HEK293 (cell line): ENCODE results near the gene LTBP1.

Source experiments
- ATF2 ChIP-seq: fragments of 450-650 bp; formaldehyde crosslinking; IDR thresholded peaks from 2 replicates; pipeline ENCODE4 v1.5.1; 2016; ENCODE audit warnings: missing biosample characterization, missing genetic modification characterization, low read depth
- SETDB1 ChIP-seq: IDR thresholded peaks from one replicate; pipeline ENCODE4 v1.6.1; 2017; ENCODE audit warnings: mild to moderate bottlenecking, low read length, moderate library complexity, mixed read lengths; ENCODE audit not compliant: insufficient read length
- TCF7L2 ChIP-seq: IDR thresholded peaks from 2 replicates; pipeline ENCODE4 v1.6.1; 2011; ENCODE audit warnings: low read depth, mild to moderate bottlenecking, inconsistent platforms, low read length, moderate library complexity, borderline replicate concordance
- ZBTB20 ChIP-seq: fragments of 450-650 bp; formaldehyde crosslinking; IDR thresholded peaks from 2 replicates; pipeline ENCODE4 v1.5.1; 2016; ENCODE audit warnings: missing biosample characterization, missing genetic modification characterization
- ZBTB26 ChIP-seq: fragments of 450-650 bp; formaldehyde crosslinking; optimal IDR thresholded peaks from 2 replicates; pipeline ENCODE3; 2016; ENCODE audit warnings: missing biosample characterization, mild to moderate bottlenecking, missing genetic modification characterization
- ZNF138 ChIP-seq: fragments of 450-650 bp; formaldehyde crosslinking; IDR thresholded peaks from 2 replicates; pipeline ENCODE4 v1.5.1; 2016; ENCODE audit warnings: missing biosample characterization, missing genetic modification characterization, borderline replicate concordance
- ZNF175 ChIP-seq: fragments of 450-650 bp; formaldehyde crosslinking; IDR thresholded peaks from 2 replicates; pipeline ENCODE4 v1.5.1; 2016; ENCODE audit warnings: missing biosample characterization, missing genetic modification characterization
- ZNF311 ChIP-seq: fragments of 450-650 bp; formaldehyde crosslinking; IDR thresholded peaks from 2 replicates; pipeline ENCODE4 v1.5.1; 2017; ENCODE audit warnings: missing biosample characterization, missing genetic modification characterization, borderline replicate concordance
- ZNF777 ChIP-seq: fragments of 450-650 bp; formaldehyde crosslinking; IDR thresholded peaks from 2 replicates; pipeline ENCODE4 v1.5.1; 2017; ENCODE audit warnings: missing biosample characterization, missing genetic modification characterization, borderline replicate concordance
- TF ChIP-seq, protein P1 (sequence below): fragments of 450-650 bp; formaldehyde crosslinking; IDR thresholded peaks from 2 replicates; pipeline ENCODE4 v1.5.1; 2017; ENCODE audit warnings: missing biosample characterization, missing genetic modification characterization
- TF ChIP-seq, protein P2 (sequence below): fragments of 450-650 bp; formaldehyde crosslinking; IDR thresholded peaks from 2 replicates; pipeline ENCODE4 v1.5.1; 2016; ENCODE audit warnings: missing biosample characterization, missing genetic modification characterization
- TF ChIP-seq, protein P3 (sequence below): fragments of 450-650 bp; formaldehyde crosslinking; IDR thresholded peaks from 2 replicates; pipeline ENCODE4 v1.5.1; 2016; ENCODE audit warnings: missing biosample characterization, missing genetic modification characterization
- TF ChIP-seq, protein P4 (sequence below): fragments of 450-650 bp; formaldehyde crosslinking; IDR thresholded peaks from 2 replicates; pipeline ENCODE4 v1.5.1; 2016; ENCODE audit warnings: missing biosample characterization, missing genetic modification characterization

- TF ChIP-seq, protein P1, sequence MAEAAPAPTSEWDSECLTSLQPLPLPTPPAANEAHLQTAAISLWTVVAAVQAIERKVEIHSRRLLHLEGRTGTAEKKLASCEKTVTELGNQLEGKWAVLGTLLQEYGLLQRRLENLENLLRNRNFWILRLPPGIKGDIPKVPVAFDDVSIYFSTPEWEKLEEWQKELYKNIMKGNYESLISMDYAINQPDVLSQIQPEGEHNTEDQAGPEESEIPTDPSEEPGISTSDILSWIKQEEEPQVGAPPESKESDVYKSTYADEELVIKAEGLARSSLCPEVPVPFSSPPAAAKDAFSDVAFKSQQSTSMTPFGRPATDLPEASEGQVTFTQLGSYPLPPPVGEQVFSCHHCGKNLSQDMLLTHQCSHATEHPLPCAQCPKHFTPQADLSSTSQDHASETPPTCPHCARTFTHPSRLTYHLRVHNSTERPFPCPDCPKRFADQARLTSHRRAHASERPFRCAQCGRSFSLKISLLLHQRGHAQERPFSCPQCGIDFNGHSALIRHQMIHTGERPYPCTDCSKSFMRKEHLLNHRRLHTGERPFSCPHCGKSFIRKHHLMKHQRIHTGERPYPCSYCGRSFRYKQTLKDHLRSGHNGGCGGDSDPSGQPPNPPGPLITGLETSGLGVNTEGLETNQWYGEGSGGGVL (tag by site-specific recombination): no peak
- TF ChIP-seq, protein P2, sequence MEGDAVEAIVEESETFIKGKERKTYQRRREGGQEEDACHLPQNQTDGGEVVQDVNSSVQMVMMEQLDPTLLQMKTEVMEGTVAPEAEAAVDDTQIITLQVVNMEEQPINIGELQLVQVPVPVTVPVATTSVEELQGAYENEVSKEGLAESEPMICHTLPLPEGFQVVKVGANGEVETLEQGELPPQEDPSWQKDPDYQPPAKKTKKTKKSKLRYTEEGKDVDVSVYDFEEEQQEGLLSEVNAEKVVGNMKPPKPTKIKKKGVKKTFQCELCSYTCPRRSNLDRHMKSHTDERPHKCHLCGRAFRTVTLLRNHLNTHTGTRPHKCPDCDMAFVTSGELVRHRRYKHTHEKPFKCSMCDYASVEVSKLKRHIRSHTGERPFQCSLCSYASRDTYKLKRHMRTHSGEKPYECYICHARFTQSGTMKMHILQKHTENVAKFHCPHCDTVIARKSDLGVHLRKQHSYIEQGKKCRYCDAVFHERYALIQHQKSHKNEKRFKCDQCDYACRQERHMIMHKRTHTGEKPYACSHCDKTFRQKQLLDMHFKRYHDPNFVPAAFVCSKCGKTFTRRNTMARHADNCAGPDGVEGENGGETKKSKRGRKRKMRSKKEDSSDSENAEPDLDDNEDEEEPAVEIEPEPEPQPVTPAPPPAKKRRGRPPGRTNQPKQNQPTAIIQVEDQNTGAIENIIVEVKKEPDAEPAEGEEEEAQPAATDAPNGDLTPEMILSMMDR (tag by site-specific recombination): no peak
- TF ChIP-seq SETDB1 (no peak), ZNF777 (tag by site-specific recombination) (no peak), TCF7L2 (no peak), ZBTB20 (tag by site-specific recombination) (no peak), ATF2 (no peak), ZNF175 (tag by site-specific recombination) (no peak), ZNF138 (no peak), ZBTB26 (tag by site-specific recombination) (no peak), ZNF311 (no peak)
- TF ChIP-seq, protein P3, sequence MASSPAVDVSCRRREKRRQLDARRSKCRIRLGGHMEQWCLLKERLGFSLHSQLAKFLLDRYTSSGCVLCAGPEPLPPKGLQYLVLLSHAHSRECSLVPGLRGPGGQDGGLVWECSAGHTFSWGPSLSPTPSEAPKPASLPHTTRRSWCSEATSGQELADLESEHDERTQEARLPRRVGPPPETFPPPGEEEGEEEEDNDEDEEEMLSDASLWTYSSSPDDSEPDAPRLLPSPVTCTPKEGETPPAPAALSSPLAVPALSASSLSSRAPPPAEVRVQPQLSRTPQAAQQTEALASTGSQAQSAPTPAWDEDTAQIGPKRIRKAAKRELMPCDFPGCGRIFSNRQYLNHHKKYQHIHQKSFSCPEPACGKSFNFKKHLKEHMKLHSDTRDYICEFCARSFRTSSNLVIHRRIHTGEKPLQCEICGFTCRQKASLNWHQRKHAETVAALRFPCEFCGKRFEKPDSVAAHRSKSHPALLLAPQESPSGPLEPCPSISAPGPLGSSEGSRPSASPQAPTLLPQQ (tag by site-specific recombination): no peak
- TF ChIP-seq, protein P4, sequence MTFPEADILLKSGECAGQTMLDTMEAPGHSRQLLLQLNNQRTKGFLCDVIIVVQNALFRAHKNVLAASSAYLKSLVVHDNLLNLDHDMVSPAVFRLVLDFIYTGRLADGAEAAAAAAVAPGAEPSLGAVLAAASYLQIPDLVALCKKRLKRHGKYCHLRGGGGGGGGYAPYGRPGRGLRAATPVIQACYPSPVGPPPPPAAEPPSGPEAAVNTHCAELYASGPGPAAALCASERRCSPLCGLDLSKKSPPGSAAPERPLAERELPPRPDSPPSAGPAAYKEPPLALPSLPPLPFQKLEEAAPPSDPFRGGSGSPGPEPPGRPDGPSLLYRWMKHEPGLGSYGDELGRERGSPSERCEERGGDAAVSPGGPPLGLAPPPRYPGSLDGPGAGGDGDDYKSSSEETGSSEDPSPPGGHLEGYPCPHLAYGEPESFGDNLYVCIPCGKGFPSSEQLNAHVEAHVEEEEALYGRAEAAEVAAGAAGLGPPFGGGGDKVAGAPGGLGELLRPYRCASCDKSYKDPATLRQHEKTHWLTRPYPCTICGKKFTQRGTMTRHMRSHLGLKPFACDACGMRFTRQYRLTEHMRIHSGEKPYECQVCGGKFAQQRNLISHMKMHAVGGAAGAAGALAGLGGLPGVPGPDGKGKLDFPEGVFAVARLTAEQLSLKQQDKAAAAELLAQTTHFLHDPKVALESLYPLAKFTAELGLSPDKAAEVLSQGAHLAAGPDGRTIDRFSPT (tag by site-specific recombination): no peak
Observed at GRCh38 chr2:33230842-33231241, 284.1 kb downstream of the LTBP1 start.
